GM21528 (cell line): ENCODE measurements around the gene NUCKS1.

ENCODE experiments used
- ATAC-seq: cut with Tn5 transposase; IDR thresholded peaks from one replicate; pipeline ENCODE4 v1.9.1; 2021; ENCODE audit warnings: mild to moderate bottlenecking, moderate library complexity; ENCODE audit not compliant: unreplicated experiment, low FRiP score

The NUCKS1 gene

DNA sequence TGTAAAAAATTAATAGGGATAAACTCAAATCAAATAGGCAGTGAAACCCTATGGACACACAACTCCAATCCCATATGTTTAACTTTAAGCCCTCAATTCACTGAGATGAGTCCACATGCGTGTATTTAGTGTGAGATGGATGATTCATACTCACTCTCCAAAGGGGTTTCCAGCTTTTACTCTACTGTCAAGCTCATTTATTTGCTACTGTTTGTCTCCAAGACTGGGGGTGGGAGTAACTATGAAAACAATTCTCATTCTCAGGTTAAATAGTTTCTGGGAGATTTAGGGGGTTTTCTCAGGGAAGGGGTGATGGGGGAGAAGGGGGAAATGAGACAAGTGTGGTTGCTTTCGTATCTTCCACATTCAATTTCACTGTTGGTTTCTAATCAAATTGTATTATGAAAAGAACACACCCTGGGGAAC, 22.6 kb upstream of the NUCKS1 start:
- no peak for ATAC-seq

GRCh38 chr1:205770618-205771017, 20.6 kb upstream of the NUCKS1 start:
- ATAC-seq: no peak

- no peak for ATAC-seq
Measured at GRCh38 chr1:205769641-205770365, 19.8 kb upstream of the NUCKS1 start.

- no peak for ATAC-seq
Measured at GRCh38 chr1:205767248-205767647, 17.3 kb upstream of the NUCKS1 start.

DNA sequence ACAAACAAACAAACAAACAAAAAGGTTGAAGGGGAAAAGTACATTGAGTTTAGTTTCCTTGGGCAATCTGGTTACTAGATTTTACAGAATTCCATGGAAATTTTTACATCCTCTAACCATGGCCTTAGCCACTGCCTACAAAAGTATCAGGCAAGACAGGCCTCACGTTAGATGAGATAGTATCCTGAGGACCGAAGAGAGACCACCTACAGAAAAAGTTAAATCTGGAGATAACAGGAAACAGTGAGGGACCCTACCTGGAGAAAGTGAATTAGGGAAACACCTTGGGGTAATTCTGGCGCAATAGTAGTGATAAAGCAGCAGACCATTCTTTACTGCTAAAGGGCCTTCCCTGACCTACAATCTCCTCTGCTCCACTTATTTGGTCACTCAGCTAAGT, 16.6 kb upstream of the NUCKS1 start:
- no peak for ATAC-seq

DNA sequence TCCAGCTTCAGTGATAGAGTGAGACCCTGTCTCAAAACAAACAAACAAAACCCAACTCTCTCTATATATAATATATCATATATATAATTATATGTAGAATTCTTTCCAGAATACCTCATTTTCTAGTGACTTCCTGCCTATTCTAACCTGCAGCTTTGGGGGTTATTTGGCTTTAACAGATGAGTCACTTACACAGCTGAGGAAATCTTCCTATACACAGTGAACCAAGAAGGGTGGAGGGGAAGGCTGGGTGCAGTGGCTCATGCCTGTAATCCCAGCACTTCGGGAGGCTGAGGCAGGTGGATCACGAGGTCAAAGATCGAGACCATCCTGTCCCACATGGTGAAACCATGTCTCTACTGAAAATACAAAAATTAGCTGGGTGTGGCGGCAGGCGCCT, 16.1 kb upstream of the NUCKS1 start:
- no peak for ATAC-seq

GRCh38 chr1:205764578-205764977, 14.6 kb upstream of the NUCKS1 start:
- ATAC-seq: no peak

DNA sequence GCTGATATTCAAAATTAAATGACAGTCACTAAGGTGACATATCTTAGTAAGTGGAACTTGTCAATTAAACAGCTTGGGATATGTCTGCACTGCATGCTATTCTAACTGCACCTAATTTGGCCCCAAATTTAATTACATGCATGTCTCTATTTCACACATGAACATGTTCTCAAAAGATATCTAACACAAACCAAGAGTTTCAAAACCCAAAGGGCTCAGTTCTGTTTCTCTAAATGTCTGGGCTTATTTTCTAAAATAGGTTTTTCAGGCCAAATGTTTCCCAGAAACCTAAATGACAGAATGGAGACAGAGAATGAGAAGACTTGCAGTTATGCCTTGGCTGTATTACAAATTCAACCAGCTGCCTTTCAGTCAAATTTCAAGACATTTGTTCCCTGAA, 14.0 kb upstream of the NUCKS1 start:
- no peak for ATAC-seq

DNA sequence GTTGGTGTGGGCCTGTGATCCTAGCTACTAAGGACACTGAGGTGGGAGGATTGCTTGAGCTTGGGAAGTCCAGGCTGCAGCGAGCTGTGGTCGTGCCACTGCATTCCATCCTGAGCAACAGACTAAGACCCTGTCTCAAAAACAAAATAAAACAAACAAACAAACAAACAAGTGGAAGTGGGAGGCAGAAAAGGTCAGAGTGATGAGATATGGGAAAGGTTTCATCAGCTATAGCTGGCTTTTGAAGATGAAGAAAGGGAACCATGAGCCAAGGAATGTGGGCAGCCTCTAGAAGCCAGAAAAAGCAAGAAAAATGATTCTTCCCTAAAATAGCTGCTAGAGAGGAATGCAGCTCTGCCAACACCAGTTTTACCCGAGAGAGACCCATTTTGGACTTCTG, 10.6 kb upstream of the NUCKS1 start:
- ATAC-seq: no peak

GRCh38 chr1:205756552-205756951, 6.6 kb upstream of the NUCKS1 start:
- ATAC-seq: no peak

DNA sequence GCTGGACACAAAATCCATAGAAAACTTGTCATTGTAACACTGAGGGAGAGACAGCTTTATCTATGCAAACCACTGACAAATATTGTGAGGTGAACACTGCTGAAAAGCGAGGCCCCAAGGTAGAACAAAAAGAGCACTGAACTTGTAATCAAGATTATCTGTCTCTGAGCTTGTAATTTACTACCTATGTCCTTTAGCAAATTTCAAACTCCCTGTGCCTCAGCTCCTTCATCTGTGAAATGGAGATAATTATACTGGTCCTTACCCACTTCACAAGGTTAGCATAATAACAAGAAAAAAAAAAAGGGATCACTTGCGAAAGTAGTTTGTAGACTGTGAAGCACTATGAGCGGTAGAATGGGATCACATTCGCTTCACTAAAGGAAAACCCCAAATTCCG, 4.9 kb upstream of the NUCKS1 start:
- no peak for ATAC-seq

GRCh38 chr1:205751036-205751651, 1.2 kb upstream of the NUCKS1 start:
- no peak for ATAC-seq

GRCh38 chr1:205749234-205750137, 496 bp downstream of the NUCKS1 start:
- ATAC-seq: peak; percentile 72

DNA sequence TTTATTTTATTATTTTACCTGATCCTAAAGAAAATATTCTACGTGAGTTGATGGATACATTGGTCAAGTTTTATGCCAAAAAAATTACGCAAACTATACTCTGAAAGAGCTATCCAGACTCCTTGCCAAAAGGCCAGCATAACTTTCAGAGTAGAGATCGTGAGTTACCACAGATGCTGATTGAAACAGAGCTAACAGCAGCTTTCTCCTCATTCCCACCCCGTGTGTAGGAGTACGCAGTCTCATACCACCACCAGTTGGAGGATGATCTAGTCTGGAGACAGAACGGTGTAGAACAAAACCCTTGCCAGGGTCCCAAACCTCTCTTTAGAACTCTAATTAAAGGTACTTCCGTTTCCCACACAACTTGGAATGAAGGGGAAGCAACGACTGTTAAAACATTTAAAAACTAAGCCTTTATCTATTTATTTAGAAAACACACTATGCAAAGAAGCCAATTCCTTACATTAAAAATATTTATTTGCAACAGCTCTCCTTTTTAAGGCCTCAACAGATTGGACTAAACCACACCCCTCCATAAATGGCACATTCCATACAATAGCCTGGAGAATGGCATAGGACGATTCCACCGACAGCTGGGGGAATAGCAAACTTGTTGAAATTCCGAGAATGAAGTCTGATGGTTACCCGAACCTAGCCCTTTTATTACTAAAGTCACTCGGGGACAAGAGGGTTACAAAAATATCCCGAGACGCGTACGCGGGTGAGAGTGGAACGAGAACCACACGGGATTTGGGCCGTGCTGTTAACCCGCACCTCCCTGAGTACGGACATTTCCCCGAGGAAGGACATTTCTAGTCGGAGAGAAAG, 1.4 kb downstream of the NUCKS1 start:
- ATAC-seq: peak; percentile 22

GRCh38 chr1:205746757-205747412, 3.1 kb downstream of the NUCKS1 start:
- ATAC-seq: no peak

DNA sequence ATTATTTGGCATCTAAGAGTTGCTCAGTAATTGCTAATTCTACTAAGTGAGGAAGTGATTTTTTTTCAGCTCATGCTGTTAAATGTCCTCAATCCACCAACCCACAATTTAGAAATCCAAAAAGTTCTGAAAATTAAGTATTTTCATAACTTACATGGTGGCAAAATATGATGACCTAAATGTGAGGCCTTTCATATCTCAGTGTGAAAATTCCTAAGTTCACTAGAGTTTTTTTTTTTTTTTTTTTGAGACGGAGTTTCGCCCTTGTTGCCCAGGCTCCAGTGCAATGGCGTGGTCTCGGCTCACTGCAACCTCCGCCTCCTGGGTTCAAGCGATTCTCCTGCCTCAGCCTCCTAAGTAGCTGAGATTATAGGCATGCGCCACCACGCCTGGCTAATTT, 5.6 kb downstream of the NUCKS1 start:
- ATAC-seq: no peak

- no peak for ATAC-seq
Measured at GRCh38 chr1:205743977-205744376, 6.0 kb downstream of the NUCKS1 start.

DNA sequence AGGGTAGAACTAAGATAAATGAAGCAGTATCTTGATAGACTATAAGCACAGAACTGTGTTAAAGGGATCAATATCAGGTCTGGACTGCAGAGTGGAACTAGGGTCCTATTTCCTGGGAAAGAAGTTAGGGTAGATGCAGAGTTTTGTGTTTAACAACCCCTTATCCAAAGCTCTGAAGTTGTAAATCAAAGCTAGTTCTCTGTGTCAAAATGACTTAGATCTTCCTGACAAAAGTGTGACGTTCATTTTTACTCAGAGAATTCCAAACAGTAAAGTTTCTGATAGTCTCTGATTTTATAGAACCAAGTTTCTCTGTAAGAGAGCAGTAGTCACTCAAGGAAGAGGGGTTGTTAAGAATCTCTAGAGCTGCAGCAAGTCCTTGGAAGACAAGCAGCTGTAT, 8.3 kb downstream of the NUCKS1 start:
- ATAC-seq: no peak

- ATAC-seq: no peak
Measured at GRCh38 chr1:205739348-205740160, 10.4 kb downstream of the NUCKS1 start.
